OCI-LY1 (cell line): ENCODE data around the gene CEP76.

Source experiments
- H2AFZ ChIP-seq: fragments of 200-600 bp; sonication (generic), shearing (Covaris generic); 2 replicates; pipeline ENCODE4 v1.6.0; 2014; ENCODE audit warnings: antibody characterized with exemption, mild to moderate bottlenecking, low read length
- H3F3A ChIP-seq: fragments of 200-600 bp; sonication (generic), shearing (Covaris generic); 2 replicates; pipeline ENCODE4 v1.6.0; 2014; ENCODE audit warnings: mild to moderate bottlenecking, antibody characterized with exemption, low read length, moderate library complexity; ENCODE audit not compliant: insufficient read depth
- H3K27ac ChIP-seq: fragments of 200-600 bp; sonication (generic); 2 replicates; pipeline ENCODE4 v1.5.1; 2014; ENCODE audit warnings: low read length, mixed run types, mild to moderate bottlenecking, low read depth; ENCODE audit not compliant: poor library complexity, severe bottlenecking
- H3K27me3 ChIP-seq: fragments of 200-600 bp; sonication (generic); 2 replicates; pipeline ENCODE4 v1.6.0; 2014; ENCODE audit warnings: antibody characterized with exemption, mild to moderate bottlenecking, low read length, moderate library complexity; ENCODE audit not compliant: insufficient read depth
- H3K36me3 ChIP-seq: fragments of 200-600 bp; sonication (generic); 2 replicates; pipeline ENCODE4 v1.6.1; 2014; ENCODE audit warnings: mild to moderate bottlenecking, antibody characterized with exemption, low read length, moderate library complexity, mixed read lengths; ENCODE audit not compliant: insufficient read depth
- H3K4me1 ChIP-seq: fragments of 200-600 bp; sonication (generic); 2 replicates; pipeline ENCODE4 v1.5.1; 2014; ENCODE audit warnings: mild to moderate bottlenecking, low read length, moderate library complexity; ENCODE audit not compliant: insufficient read depth, severe bottlenecking
- H3K4me2 ChIP-seq: fragments of 200-600 bp; sonication (generic), shearing (Covaris generic); 2 replicates; pipeline ENCODE4 v1.6.1; 2014; ENCODE audit warnings: low read length
- H3K4me3 ChIP-seq: fragments of 200-600 bp; sonication (generic); 2 replicates; pipeline ENCODE4 v1.5.1; 2014; ENCODE audit warnings: low read length, low read depth, mild to moderate bottlenecking, mixed read lengths; ENCODE audit not compliant: poor library complexity, severe bottlenecking
- H3K79me2 ChIP-seq: fragments of 200-600 bp; shearing (Covaris generic); 2 replicates; pipeline ENCODE4 v1.6.1; 2016; ENCODE audit warnings: mixed run types, low read length, mixed read lengths; ENCODE audit not compliant: insufficient read depth
- H3K9ac ChIP-seq: fragments of 200-600 bp; sonication (generic), shearing (Covaris generic); 2 replicates; pipeline ENCODE4 v1.6.1; 2014; ENCODE audit warnings: mild to moderate bottlenecking, low read length, mixed read lengths
- H3K9me2 ChIP-seq: fragments of 200-600 bp; sonication (generic), shearing (Covaris generic); 2 replicates; pipeline ENCODE4 v1.6.1; 2014; ENCODE audit warnings: low read depth, mild to moderate bottlenecking, low read length, mixed read lengths
- H3K9me3 ChIP-seq: fragments of 200-600 bp; shearing (Covaris generic); 2 replicates; pipeline ENCODE4 v1.6.1; 2014; ENCODE audit warnings: low read length, mixed read lengths
- H4K20me1 ChIP-seq: fragments of 200-600 bp; sonication (generic), shearing (Covaris generic); 2 replicates; pipeline ENCODE4 v1.6.0; 2016; ENCODE audit warnings: mild to moderate bottlenecking, low read length; ENCODE audit not compliant: insufficient read depth
- CTCF ChIP-seq: fragments of 200-600 bp; sonication (generic), shearing (Covaris generic); IDR thresholded peaks from 2 replicates; pipeline ENCODE4 v1.5.1; 2017; ENCODE audit warnings: mild to moderate bottlenecking, antibody characterized with exemption, low read length, moderate library complexity, mixed read lengths
- EZH2 ChIP-seq: fragments of 200-600 bp; sonication (generic), shearing (Covaris generic); IDR thresholded peaks from 2 replicates; pipeline ENCODE4 v1.8.0; 2017; ENCODE audit warnings: borderline replicate concordance, mixed run types, mild to moderate bottlenecking, antibody characterized with exemption, low read length, moderate library complexity, mixed read lengths

CEP76 gene

GRCh38 chr18:12703664-12704063 lies 1.1 kb upstream of the CEP76 start:
- H3K79me2 ChIP-seq, result peaks cover 51% of the 10 kb centered on the region
- peaks cover 32% of the 10 kb centered on the region for H3K4me1 ChIP-seq
- no peaks in the 10 kb centered on the region for H3F3A ChIP-seq
- H3K27me3 ChIP-seq, result no peaks in the 10 kb centered on the region
- H4K20me1 ChIP-seq, result peaks cover 4% of the 10 kb centered on the region; the same call in 1 of the 2 replicates
- H3K9me3 ChIP-seq, result no peaks in the 10 kb centered on the region
- no peaks in the 10 kb centered on the region for H3K9me2 ChIP-seq
- peak overlapping the region; percentile 80 for H3K4me3 ChIP-seq
- H3K4me2 ChIP-seq, result peak overlapping the region; percentile 70
- H3K27ac ChIP-seq, result peak overlapping the region; percentile 79
- peak overlapping the region; percentile 88 for H3K9ac ChIP-seq
- H3K36me3 ChIP-seq, result peaks cover 58% of the 10 kb centered on the region
- TF ChIP-seq CTCF, result no peak
- TF ChIP-seq EZH2, result no peak
- no peak overlapping the region for H2AFZ ChIP-seq

GRCh38 chr18:12703096-12703567 lies 609 bp upstream of the CEP76 start:
- H3K27me3 ChIP-seq, result no peaks in the 10 kb centered on the region
- H3K27ac ChIP-seq, result peak overlapping the region; percentile 79
- peaks cover 32% of the 10 kb centered on the region for H3K4me1 ChIP-seq
- peaks cover 51% of the 10 kb centered on the region for H3K79me2 ChIP-seq
- H3K9ac ChIP-seq, result peak overlapping the region; percentile 88
- no peaks in the 10 kb centered on the region for H3K9me3 ChIP-seq
- H3K4me3 ChIP-seq, result peak overlapping the region; percentile 80
- H3K36me3 ChIP-seq, result peaks cover 58% of the 10 kb centered on the region
- TF ChIP-seq CTCF (0 out of 2 replicates have a peak, but pooled peaks have one; percentile 5), EZH2 (no peak)
- peak overlapping the region; percentile 70 for H3K4me2 ChIP-seq
- H4K20me1 ChIP-seq, result peaks cover 4% of the 10 kb centered on the region; the same call in 1 of the 2 replicates
- H3F3A ChIP-seq, result no peaks in the 10 kb centered on the region
- no peaks in the 10 kb centered on the region for H3K9me2 ChIP-seq
- H2AFZ ChIP-seq, result peak overlapping the region; percentile 11

GRCh38 chr18:12701161-12701560 lies 1.4 kb downstream of the CEP76 start:
- Histone ChIP-seq H3K4me2 (peak overlapping the region; percentile 70), H3K9me2 (no peaks in the 10 kb centered on the region), H3K9ac (peak overlapping the region; percentile 88; the same call in 1 of the 2 replicates), H3K9me3 (no peaks in the 10 kb centered on the region), H3K79me2 (peaks cover 51% of the 10 kb centered on the region), H3K4me1 (peaks cover 32% of the 10 kb centered on the region), H3K36me3 (peaks cover 54% of the 10 kb centered on the region), H3K4me3 (peak overlapping the region; percentile 80), H4K20me1 (peaks cover 4% of the 10 kb centered on the region; the same call in 1 of the 2 replicates), H2AFZ (no peak overlapping the region), H3K27me3 (no peaks in the 10 kb centered on the region), H3F3A (no peaks in the 10 kb centered on the region), H3K27ac (no peak overlapping the region)
- TF ChIP-seq EZH2, result no peak
- no peak for TF ChIP-seq CTCF
